ENCODE data around the gene NAPA. TPM values are rescaled to one million over a fixed set of nuclear protein-coding genes. Genes with fewer than 3 reads are reported as not detected.

NAPA gene
- total RNA-seq, 1 experiment from 2014 or later: 87.5 TPM

Other genes with a start within 250 kb of the NAPA start
- 2.4 and 2.5 TPM in 2 replicates for gene INAFM1, start 240.2 kb downstream of the NAPA start, total RNA-seq (2014; rRNA removed; shearing (Covaris generic))
- gene C5AR1, start 205.2 kb downstream of the NAPA start, total RNA-seq (2014; rRNA removed; shearing (Covaris generic)): not detected in 2 replicates
- not detected in 2 replicates for gene C5AR2, start 182.9 kb downstream of the NAPA start, total RNA-seq (2014; rRNA removed; shearing (Covaris generic))
- 15.0 and 16.4 TPM in 2 replicates for gene DHX34, start 165.7 kb downstream of the NAPA start, total RNA-seq (2014; rRNA removed; shearing (Covaris generic))
- 25.0 and 50.8 TPM in 2 replicates for gene MEIS3, start 95.5 kb downstream of the NAPA start, total RNA-seq (2014; rRNA removed; shearing (Covaris generic))
- not detected in 2 replicates for gene SLC8A2, start 43.2 kb downstream of the NAPA start, total RNA-seq (2014; rRNA removed; shearing (Covaris generic))
- 3.2 and 7.2 TPM in 2 replicates for gene KPTN, start 30.8 kb downstream of the NAPA start, total RNA-seq (2014; rRNA removed; shearing (Covaris generic))
- not detected in 2 replicates for gene ZNF541, start 58.1 kb upstream of the NAPA start, total RNA-seq (2014; rRNA removed; shearing (Covaris generic))
- 0.66 and 3.5 TPM in 2 replicates for gene BICRA, start 94.1 kb upstream of the NAPA start, total RNA-seq (2014; rRNA removed; shearing (Covaris generic))
- gene EHD2, start 198.4 kb upstream of the NAPA start, total RNA-seq (2014; rRNA removed; shearing (Covaris generic)): 25.7 and 35.9 TPM in 2 replicates
- 48.9 and 54.0 TPM in 2 replicates for gene NOP53, start 230.5 kb upstream of the NAPA start, total RNA-seq (2014; rRNA removed; shearing (Covaris generic))